ENCODE measurements around the gene ARAP3.

GRCh38 chr5:141717043-141717442, 35.0 kb upstream of the ARAP3 start:
- TF ChIP-seq CTCF (conservative IDR thresholded peaks at IDR 0.05) (no peak), ZFX (IDR thresholded peaks at IDR 0.05) (no peak)

Measured in C4-2B (cell line).